Measurements from ENCODE around the gene ANKRD55. TPM values are rescaled to one million over a fixed set of nuclear protein-coding genes. Genes with fewer than 3 reads are reported as not detected.
A peak's percentile ranks its signal among the peaks of the same experiment; 100 is the strongest.

The ANKRD55 gene
- total RNA-seq, 1 experiment from 2014 or later, result 0.27 TPM

DNA sequence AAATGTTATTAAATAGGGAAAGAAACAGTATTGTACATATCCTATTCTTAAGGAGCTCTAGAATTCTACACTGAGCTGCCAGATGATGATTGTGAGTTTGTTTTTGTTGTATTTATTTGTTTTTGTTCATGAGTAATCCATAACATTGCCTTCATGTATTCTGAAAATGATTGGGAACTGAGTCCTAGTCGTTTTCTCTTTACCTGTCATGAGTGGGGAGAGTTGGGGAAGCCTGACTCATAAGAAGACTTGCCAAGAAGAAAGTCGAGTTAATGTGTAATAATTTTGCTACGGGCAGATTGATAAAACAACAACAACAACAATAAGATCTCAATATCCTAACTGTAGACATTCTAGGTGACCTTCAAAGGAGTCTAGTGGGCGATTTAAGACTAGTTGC is 103.8 kb downstream of the ANKRD55 start:
- H3K36me3 ChIP-seq (ENCODE audit: control insufficient read depth, insufficient read depth, low read length), result no peaks in the 10 kb centered on the region
- DNase-seq, result no peak
- Mint-ChIP-seq H3K4me3 (ENCODE audit: unreplicated experiment) (no peak overlapping the region), H3K4me1 (ENCODE audit: low read depth, unreplicated experiment) (peaks cover 45% of the 10 kb centered on the region), H3K27me3 (ENCODE audit: insufficient read depth, unreplicated experiment) (no peaks in the 10 kb centered on the region), H3K9me3 (ENCODE audit: unreplicated experiment) (peaks cover 26% of the 10 kb centered on the region), H3K27ac (ENCODE audit: unreplicated experiment) (peak overlapping the region; percentile 65), H3K36me3 (ENCODE audit: insufficient read depth, unreplicated experiment) (peaks cover 20% of the 10 kb centered on the region)
- TF ChIP-seq, protein P1, sequence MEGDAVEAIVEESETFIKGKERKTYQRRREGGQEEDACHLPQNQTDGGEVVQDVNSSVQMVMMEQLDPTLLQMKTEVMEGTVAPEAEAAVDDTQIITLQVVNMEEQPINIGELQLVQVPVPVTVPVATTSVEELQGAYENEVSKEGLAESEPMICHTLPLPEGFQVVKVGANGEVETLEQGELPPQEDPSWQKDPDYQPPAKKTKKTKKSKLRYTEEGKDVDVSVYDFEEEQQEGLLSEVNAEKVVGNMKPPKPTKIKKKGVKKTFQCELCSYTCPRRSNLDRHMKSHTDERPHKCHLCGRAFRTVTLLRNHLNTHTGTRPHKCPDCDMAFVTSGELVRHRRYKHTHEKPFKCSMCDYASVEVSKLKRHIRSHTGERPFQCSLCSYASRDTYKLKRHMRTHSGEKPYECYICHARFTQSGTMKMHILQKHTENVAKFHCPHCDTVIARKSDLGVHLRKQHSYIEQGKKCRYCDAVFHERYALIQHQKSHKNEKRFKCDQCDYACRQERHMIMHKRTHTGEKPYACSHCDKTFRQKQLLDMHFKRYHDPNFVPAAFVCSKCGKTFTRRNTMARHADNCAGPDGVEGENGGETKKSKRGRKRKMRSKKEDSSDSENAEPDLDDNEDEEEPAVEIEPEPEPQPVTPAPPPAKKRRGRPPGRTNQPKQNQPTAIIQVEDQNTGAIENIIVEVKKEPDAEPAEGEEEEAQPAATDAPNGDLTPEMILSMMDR (IDR thresholded peaks at IDR 0.05; ENCODE audit: insufficient read depth in 1 of 2, low read depth in 1 of 2, low read length in 1 of 2, severe bottlenecking in 1 of 2, unreplicated experiment in 1 of 2), result no peak
- POLR2A ChIA-PET, result no interaction called here
- BruUV-seq (replicated peaks), result no TSS peak
- no peak overlapping the region for H3K4me3 ChIP-seq (ENCODE audit: low read depth, low read length)
- H3K27me3 ChIP-seq (replicated peaks; ENCODE audit: control insufficient read depth, insufficient read depth, low read length), result no peaks in the 10 kb centered on the region
- peaks cover 12% of the 10 kb centered on the region for H3K9me3 ChIP-seq
- intact Hi-C loops (cut with micrococcal nuclease; ENCODE audit: unreplicated experiment), result no loop called here
- CTCF ChIA-PET, result no interaction called here
- peaks cover 43% of the 10 kb centered on the region for H3K4me1 ChIP-seq

- Histone ChIP-seq H3K4me1 (peaks cover 51% of the 10 kb centered on the region), H3K27me3 (replicated peaks; ENCODE audit: control insufficient read depth, insufficient read depth, low read length) (no peaks in the 10 kb centered on the region), H3K36me3 (ENCODE audit: control insufficient read depth, insufficient read depth, low read length) (no peaks in the 10 kb centered on the region), H3K4me3 (ENCODE audit: low read depth, low read length) (no peak overlapping the region), H3K9me3 (peaks cover 12% of the 10 kb centered on the region)
- CTCF ChIA-PET, result no interaction called here
- DNase-seq, result no peak
- H3K9me3 Mint-ChIP-seq (ENCODE audit: unreplicated experiment), result peaks cover 26% of the 10 kb centered on the region
- H3K36me3 Mint-ChIP-seq (ENCODE audit: insufficient read depth, unreplicated experiment), result peaks cover 30% of the 10 kb centered on the region
- peak overlapping the region; percentile 10 for H3K27ac Mint-ChIP-seq (ENCODE audit: unreplicated experiment)
- no TSS peak for BruUV-seq (replicated peaks)
- intact Hi-C loops (cut with micrococcal nuclease; ENCODE audit: unreplicated experiment), result no loop called here
- TF ChIP-seq, protein P1 (IDR thresholded peaks at IDR 0.05; ENCODE audit: insufficient read depth in 1 of 2, low read depth in 1 of 2, low read length in 1 of 2, severe bottlenecking in 1 of 2, unreplicated experiment in 1 of 2), result no peak
- peaks cover 54% of the 10 kb centered on the region for H3K4me1 Mint-ChIP-seq (ENCODE audit: low read depth, unreplicated experiment)
- no peaks in the 10 kb centered on the region for H3K27me3 Mint-ChIP-seq (ENCODE audit: insufficient read depth, unreplicated experiment)
- H3K4me3 Mint-ChIP-seq (ENCODE audit: unreplicated experiment), result no peak overlapping the region
- POLR2A ChIA-PET, result no interaction called here
Measured at GRCh38 chr5:56128113-56128512, 105.0 kb downstream of the ANKRD55 start.

- Mint-ChIP-seq H3K4me3 (ENCODE audit: unreplicated experiment) (no peak overlapping the region), H3K4me1 (ENCODE audit: low read depth, unreplicated experiment) (peaks cover 58% of the 10 kb centered on the region), H3K27me3 (ENCODE audit: insufficient read depth, unreplicated experiment) (no peaks in the 10 kb centered on the region), H3K9me3 (ENCODE audit: unreplicated experiment) (peaks cover 18% of the 10 kb centered on the region), H3K36me3 (ENCODE audit: insufficient read depth, unreplicated experiment) (peaks cover 32% of the 10 kb centered on the region), H3K27ac (ENCODE audit: unreplicated experiment) (no peak overlapping the region)
- ChIA-PET POLR2A (no interaction called here), CTCF (no interaction called here)
- peaks cover 65% of the 10 kb centered on the region for H3K4me1 ChIP-seq
- no peak for DNase-seq
- no peak overlapping the region for H3K4me3 ChIP-seq (ENCODE audit: low read depth, low read length)
- H3K27me3 ChIP-seq (replicated peaks; ENCODE audit: control insufficient read depth, insufficient read depth, low read length), result no peaks in the 10 kb centered on the region
- intact Hi-C loops (cut with micrococcal nuclease; ENCODE audit: unreplicated experiment), result no loop called here
- TF ChIP-seq, protein P1 (IDR thresholded peaks at IDR 0.05; ENCODE audit: insufficient read depth in 1 of 2, low read depth in 1 of 2, low read length in 1 of 2, severe bottlenecking in 1 of 2, unreplicated experiment in 1 of 2), result no peak
- H3K9me3 ChIP-seq, result peaks cover 12% of the 10 kb centered on the region
- no peaks in the 10 kb centered on the region for H3K36me3 ChIP-seq (ENCODE audit: control insufficient read depth, insufficient read depth, low read length)
- BruUV-seq (replicated peaks), result TSS peak; percentile 7
Measured at GRCh38 chr5:56126487-56127179, 106.5 kb downstream of the ANKRD55 start.

Measured in Caco-2 (cell line).